Endothelial cell of coronary artery (primary cell): ENCODE measurements around the gene RPS4Y1. TPM values are rescaled to one million over a fixed set of nuclear protein-coding genes. Genes with fewer than 3 reads are reported as not detected.

Experiments used
- total RNA-seq: library from RNA; depleted of rRNA; stranded (reverse); fragments of >200 nt; gene quantifications from 2 replicates; pipeline ENCODE4 v1.2.3, GENCODE V29; 2014

RPS4Y1 gene
- 0.19 and 533 TPM in 2 replicates for total RNA-seq

DNA sequence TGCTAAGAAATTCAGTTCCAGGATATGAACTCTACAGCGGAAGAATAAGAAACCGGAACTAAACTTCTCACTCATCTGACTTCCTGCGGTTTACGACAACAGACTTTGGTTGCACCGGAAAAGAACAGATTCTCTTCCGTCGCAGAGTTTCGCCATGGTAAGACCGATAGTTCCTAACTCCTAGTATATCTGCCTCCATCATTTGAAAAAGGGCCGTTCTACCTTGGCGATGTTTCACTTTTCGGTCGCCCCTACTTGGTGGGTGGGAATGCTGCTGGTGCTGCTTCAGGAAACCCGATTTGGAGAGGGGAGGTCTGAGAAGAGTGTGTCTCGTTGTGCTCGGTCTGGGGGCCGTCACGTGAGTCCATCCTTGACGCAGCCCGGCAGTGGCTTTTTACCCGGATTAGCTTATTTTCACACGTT lies at the start of gene RPS4Y1:
RPS4Y1 (plus strand) TSS at position 132 of the 423 bp plus-strand sequence; CDS start at position 155, 23 bp downstream.

Other genes starting within 250 kb of the RPS4Y1 start
- gene SRY, start 53.9 kb upstream of the RPS4Y1 start, total RNA-seq: not detected in 2 replicates
- gene ZFY, start 93.8 kb downstream of the RPS4Y1 start, total RNA-seq: 13.9 TPM in 1 of 2 replicates, not detected in the other